NT2/D1 (cell line): ENCODE data around the gene PXMP2.

ENCODE experiments used
- SUZ12 ChIP-seq: IDR thresholded peaks from 2 replicates; pipeline ENCODE4 v1.6.1; 2011; ENCODE audit not compliant: insufficient read length, insufficient read depth; ENCODE audit errors: extremely low read depth
- YY1 ChIP-seq: IDR thresholded peaks from 2 replicates; pipeline ENCODE4 v1.6.1; 2011; ENCODE audit not compliant: insufficient read length, insufficient read depth
- ZNF274 ChIP-seq: IDR thresholded peaks from 2 replicates; pipeline ENCODE4 v1.6.1; 2011; ENCODE audit warnings: mild to moderate bottlenecking, low read depth, low read length

GRCh38 chr12:132715874-132716273, 28.5 kb downstream of the PXMP2 start:
- no peak for TF ChIP-seq YY1
- no peak for TF ChIP-seq ZNF274
- TF ChIP-seq SUZ12, result no peak
